Left colon (tissue), 2 donors: ENCODE results near the gene CRLF1. TPM values are rescaled to one million over a fixed set of nuclear protein-coding genes. Genes with fewer than 3 reads are reported as not detected.

ENCODE experiments used
- ATAC-seq: fragments of 200-7000 bp; cut with Tn5 transposase; one replicate; pipeline ENCODE4 v1.9.1; 2020; ENCODE audit warnings: mild to moderate bottlenecking, moderate library complexity
- DNase-seq, 2 donors: peaks; one replicate each; pipeline ENCODE4 v3.0.0-alpha.2; 2020
- intact Hi-C, 2 donors: fragments of 100-400 bp; cut with DNase I in 1 of 2; cut with micrococcal nuclease in 1 of 2; formaldehyde crosslinking; loops; one replicate each; pipeline versions ENCODE4 v1.11.2 to v1.14.0; 2022; cut with DNase I, micrococcal nuclease
- total RNA-seq, 2 donors: library from RNA; stranded (reverse); fragmentation: NEBNext Ultra II Directional; extraction: Animal tissue kit (Norgen Biotek cat#: 25700); gene quantifications; one replicate each; pipeline ENCODE4 v1.2.1, GENCODE V29; 2021
- donor health status: DM: no; HTN: no; CAD: no.
- donor health status: DM: yes; HTN: yes; CAD: no.

The CRLF1 gene
- total RNA-seq, 2 donors from 2014 or later, result 1.3 to 2.4 TPM

- intact Hi-C loops, result loop anchor here in 1 of 2 donors (10.0 kb wide), 1 partner anchor 122 kb away; no protein-coding TSS in a partner anchor
- ATAC-seq (no peak), DNase-seq (no peak)
Observed at GRCh38 chr19:18586306-18586705, 20.3 kb downstream of the CRLF1 start.

DNA sequence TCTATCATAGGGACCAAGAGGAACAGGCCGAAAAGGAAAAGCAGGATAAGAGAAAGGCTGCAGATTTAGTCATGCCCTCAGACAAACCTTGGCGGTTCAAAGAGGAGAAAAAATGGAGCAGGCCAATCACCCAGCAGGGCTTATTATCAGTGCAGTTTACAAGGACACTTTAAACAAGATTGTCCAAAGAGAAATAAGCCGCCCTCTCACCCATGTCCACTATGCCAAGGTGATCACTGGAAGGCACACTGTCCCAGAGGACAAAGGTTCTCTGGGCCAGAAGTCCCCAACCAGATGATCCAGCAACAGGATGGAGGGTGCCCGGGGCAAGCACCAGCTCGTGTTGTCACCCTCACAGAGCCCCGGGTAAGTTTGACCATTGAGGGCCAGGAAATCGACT is 26.3 kb downstream of the CRLF1 start:
- ATAC-seq, result no peak
- intact Hi-C loops, result loop anchor here in 1 of 2 donors (10.0 kb wide), 1 partner anchor 116 kb away; no protein-coding TSS in a partner anchor
- no peak for DNase-seq

DNA sequence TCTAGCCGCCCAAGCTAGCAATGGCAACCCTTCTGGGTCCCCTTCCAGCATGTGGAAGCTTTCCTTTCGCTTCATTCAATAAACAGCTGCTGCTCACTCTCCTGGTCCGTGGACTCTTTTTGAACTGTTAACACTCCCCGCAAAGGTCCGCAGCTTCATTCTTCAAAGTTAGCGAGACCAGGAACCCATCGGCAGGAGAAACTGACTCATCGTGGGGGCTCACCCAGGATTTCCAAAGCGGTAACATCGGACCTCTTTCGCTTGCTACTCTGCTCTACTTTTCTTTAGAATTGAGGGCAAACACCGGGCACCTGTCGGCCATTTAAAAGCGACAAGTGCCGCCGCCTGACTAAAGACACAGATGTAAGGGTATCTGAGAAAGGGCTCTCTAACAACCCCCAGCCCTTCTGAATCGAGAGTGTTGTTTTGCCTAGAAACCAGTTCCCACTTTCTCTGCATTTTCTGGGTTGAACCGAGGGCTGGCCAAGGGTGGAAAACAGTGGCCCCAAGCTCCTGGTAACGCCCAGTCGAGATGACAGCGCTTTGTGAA is 29.2 kb downstream of the CRLF1 start:
- no peak for ATAC-seq
- no peak for DNase-seq
- intact Hi-C loops, result no loop called here

GRCh38 chr19:18576383-18576782 is 30.2 kb downstream of the CRLF1 start:
- intact Hi-C loops, result no loop called here
- DNase-seq (no peak), ATAC-seq (no peak)

GRCh38 chr19:18574691-18575291 is 31.8 kb downstream of the CRLF1 start:
- ATAC-seq (no peak), DNase-seq (no peak)
- intact Hi-C loops, result no loop called here

DNA sequence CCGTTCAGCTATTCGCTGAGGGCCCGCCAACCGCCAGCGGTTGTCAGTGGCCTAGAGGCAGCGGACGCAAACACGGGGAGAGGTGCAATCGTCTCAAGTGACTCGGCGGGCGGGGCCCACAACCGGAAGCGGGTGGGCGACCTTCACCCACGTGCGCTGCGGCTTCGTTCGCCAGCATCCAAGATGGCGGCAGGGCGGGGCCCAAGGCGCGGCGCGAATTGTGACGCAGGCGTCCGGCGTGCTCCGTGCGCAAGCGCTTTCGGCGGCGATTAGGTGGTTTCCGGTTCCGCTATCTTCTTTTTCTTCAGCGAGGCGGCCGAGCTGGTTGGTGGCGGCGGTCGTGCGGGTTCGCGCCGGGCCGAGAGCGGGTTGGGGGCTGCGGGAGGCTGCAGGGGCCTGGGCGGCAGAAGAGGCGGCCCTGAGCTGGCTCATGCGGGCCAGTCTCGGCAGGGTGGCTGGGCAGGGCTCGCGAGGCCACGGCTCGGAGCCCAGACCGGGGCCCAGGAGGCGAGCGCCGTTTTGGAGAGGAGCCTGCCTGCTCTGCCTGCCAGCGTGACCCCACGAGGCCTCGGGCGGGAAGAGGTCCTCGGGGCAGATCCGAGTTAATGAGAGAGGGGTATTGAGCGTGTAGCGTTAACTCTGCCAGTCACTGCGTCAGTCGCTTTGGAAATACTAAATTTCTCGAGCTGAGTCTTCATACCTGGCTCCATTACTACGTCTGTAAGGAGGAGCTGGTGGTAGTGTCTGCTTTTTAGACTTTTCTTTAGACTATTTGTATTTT is 34.8 kb downstream of the CRLF1 start, which contains the start of gene UBA52:
TSS of gene UBA52 (plus strand) at position 294 of the 781 bp plus-strand sequence. CDS start 1,444 bp downstream, outside the sequence.
- ATAC-seq (peak; percentile 96), DNase-seq (peak; percentile 98 to 99)
- intact Hi-C loops, result no loop called here

GRCh38 chr19:18568367-18568766 is 38.2 kb downstream of the CRLF1 start:
- ATAC-seq, result no peak
- no peak for DNase-seq
- intact Hi-C loops, result no loop called here

- DNase-seq, result no peak
- intact Hi-C loops, result no loop called here
Observed at GRCh38 chr19:18566953-18567352, 39.6 kb downstream of the CRLF1 start.

GRCh38 chr19:18562086-18562485 is 44.5 kb downstream of the CRLF1 start:
- DNase-seq, result no peak
- ATAC-seq, result no peak
- intact Hi-C loops, result no loop called here

More at GRCh38 chr19:18566953-18567352, 39.6 kb downstream of the CRLF1 start:
- ATAC-seq, result no peak

DNA sequence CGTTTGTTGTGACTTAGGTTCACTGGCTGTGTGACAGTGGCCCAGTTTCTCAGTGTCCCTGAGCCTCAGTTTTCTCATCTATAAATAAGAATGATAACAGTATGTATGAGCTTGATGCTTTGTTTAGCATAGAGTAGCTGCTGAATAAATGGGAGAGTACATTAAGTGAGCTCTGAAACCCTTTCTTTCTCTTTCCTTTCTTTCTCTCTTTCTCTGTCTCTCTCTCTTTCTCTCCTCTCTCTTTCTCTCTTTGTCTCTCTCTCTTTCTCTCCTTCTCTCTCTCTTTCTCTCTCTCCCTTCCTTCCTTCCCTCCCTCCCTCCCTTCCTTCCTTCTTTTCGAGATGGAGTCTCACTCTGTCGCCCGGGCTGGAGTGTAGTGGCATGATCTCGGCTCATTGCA is 46.9 kb downstream of the CRLF1 start:
- ATAC-seq (no peak), DNase-seq (no peak)
- intact Hi-C loops, result no loop called here

GRCh38 chr19:18558604-18559003 is 48.0 kb downstream of the CRLF1 start:
- intact Hi-C loops, result no loop called here
- no peak for DNase-seq
- ATAC-seq, result no peak

- ATAC-seq (peak; percentile 16), DNase-seq (no peak)
- intact Hi-C loops, result no loop called here
Observed at GRCh38 chr19:18558202-18558555, 48.4 kb downstream of the CRLF1 start.

GRCh38 chr19:18557411-18558201 is 49.0 kb downstream of the CRLF1 start, which contains the start of gene KXD1:
Gene KXD1 (plus strand): TSS chr19:18557870. CDS start chr19:18562057, 4,187 bp downstream.
- intact Hi-C loops, result no loop called here
- peak; percentile 99 for ATAC-seq
- peak; percentile 99 for DNase-seq

DNA sequence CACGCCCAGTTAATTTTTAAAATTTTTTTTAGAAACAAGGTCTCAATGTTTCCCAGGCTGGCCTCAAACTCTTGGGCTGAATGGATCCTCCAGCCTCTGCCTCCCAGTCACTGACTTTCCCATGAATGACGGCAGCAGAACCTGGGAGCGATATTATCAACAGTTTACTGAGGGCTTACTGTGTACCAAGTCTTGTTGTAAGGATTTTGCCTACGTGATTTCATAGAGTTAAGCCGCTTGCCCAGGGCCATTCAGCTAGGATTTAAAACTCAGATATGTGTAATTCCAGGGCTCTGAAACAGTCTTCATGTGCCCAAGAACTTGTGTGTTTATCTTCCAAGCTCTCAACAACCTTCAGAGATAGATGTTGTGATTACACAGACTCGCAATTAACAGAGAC is 55.0 kb downstream of the CRLF1 start:
- intact Hi-C loops, result no loop called here
- DNase-seq (no peak), ATAC-seq (no peak)

DNA sequence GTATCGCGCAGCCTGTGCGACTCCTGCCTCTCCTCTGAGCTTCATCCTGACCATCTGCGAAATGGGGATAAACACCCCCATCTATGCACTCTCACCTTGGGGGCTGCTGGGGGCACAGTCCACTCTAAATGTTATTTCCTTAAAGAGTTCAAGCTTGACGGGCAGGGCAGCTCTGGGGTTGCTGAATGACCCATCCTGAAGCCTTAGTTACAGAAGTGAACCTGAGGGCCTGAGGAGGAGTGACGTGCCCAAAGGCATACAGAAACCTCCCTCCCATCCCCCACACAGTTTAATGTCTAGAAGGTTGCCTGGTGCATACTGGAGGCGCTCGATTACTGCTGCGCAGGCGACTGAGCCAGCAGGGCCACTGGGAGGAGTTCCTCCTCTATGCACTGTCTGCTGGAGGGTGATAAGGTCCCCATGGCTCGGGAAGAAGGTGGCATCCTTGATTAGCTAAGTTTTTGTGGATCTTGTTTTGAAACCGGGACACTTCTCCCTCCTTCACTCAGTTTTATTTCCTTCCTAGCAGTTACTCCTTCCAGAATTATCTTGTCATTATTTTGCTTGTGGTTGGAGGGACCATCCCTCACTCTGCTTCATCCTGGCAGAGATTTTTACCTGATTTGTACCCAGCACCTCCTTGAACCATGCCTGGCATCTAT is 62.7 kb downstream of the CRLF1 start:
- peak; percentile 80 to 82 for DNase-seq
- intact Hi-C loops, result no loop called here
- peak; percentile 91 for ATAC-seq
